Measurements from ENCODE around the gene SAGE1. TPM values are rescaled to one million over a fixed set of nuclear protein-coding genes. Genes with fewer than 3 reads are reported as not detected.
"Not testable (repeated sequence)": the region's sequence is repeated elsewhere in the genome, so short reads cannot be mapped to it uniquely, and the experiment has no call there.

Gene SAGE1
- total RNA-seq, 1 donor from 2014 or later = not detected

GRCh38 chrX:135888976-135889375, 4.5 kb upstream of the SAGE1 start:
- not testable (repeated sequence) for H3K27me3 ChIP-seq (ENCODE audit: insufficient read depth, low read length); H4K20me1 ChIP-seq (ENCODE audit: insufficient read depth, low read length); H3K9me3 Mint-ChIP-seq (ENCODE audit: unreplicated experiment); H3K27ac Mint-ChIP-seq (ENCODE audit: unreplicated experiment); H3K4me1 Mint-ChIP-seq (ENCODE audit: low read depth, unreplicated experiment); H3K9me3 ChIP-seq (ENCODE audit: insufficient read depth, low read depth, low read length); H3K36me3 Mint-ChIP-seq (ENCODE audit: low read depth, unreplicated experiment); H3K36me3 ChIP-seq (ENCODE audit: insufficient read depth, low read length); H3K9ac ChIP-seq (ENCODE audit: low read length); DNase-seq (ENCODE audit: low read depth); H3K4me2 ChIP-seq (ENCODE audit: low read length); H3K4me3 Mint-ChIP-seq (ENCODE audit: unreplicated experiment); H3K27ac ChIP-seq (ENCODE audit: low read depth, low read length); H2AFZ ChIP-seq (ENCODE audit: low read depth, low read length); H3K27me3 Mint-ChIP-seq (ENCODE audit: low read depth, unreplicated experiment); H3K4me1 ChIP-seq (ENCODE audit: insufficient read depth, low read length); FAIRE-seq; H3K79me2 ChIP-seq (ENCODE audit: insufficient read depth, low read length); H3K4me3 ChIP-seq (ENCODE audit: insufficient read depth, low read depth, low read length)

- Mint-ChIP-seq H3K27me3 (ENCODE audit: low read depth, unreplicated experiment) (no peaks in the 10 kb centered on the region), H3K27ac (ENCODE audit: unreplicated experiment) (no peak overlapping the region), H3K9me3 (ENCODE audit: unreplicated experiment) (no peaks in the 10 kb centered on the region), H3K4me3 (ENCODE audit: unreplicated experiment) (no peak overlapping the region), H3K36me3 (ENCODE audit: low read depth, unreplicated experiment) (no peaks in the 10 kb centered on the region), H3K4me1 (ENCODE audit: low read depth, unreplicated experiment) (no peaks in the 10 kb centered on the region)
- Histone ChIP-seq H3K4me3 (ENCODE audit: insufficient read depth, low read depth, low read length) (no peak overlapping the region), H3K4me1 (ENCODE audit: insufficient read depth, low read length) (no peaks in the 10 kb centered on the region), H3K79me2 (ENCODE audit: insufficient read depth, low read length) (no peaks in the 10 kb centered on the region), H3K27ac (ENCODE audit: low read depth, low read length) (no peak overlapping the region), H3K36me3 (ENCODE audit: insufficient read depth, low read length) (no peaks in the 10 kb centered on the region), H4K20me1 (ENCODE audit: insufficient read depth, low read length) (no peaks in the 10 kb centered on the region), H3K9me3 (ENCODE audit: insufficient read depth, low read depth, low read length) (no peaks in the 10 kb centered on the region), H3K27me3 (ENCODE audit: insufficient read depth, low read length) (no peaks in the 10 kb centered on the region), H3K4me2 (ENCODE audit: low read length) (no peak overlapping the region), H2AFZ (ENCODE audit: low read depth, low read length) (no peak overlapping the region), H3K9ac (ENCODE audit: low read length) (no peak overlapping the region)
- no peak for FAIRE-seq
- no peak for TF ChIP-seq CTCF (IDR thresholded peaks at IDR 0.05; ENCODE audit: insufficient read depth, low read depth, low read length)
- TF ChIP-seq EZH2 (IDR thresholded peaks at IDR 0.05; ENCODE audit: insufficient read depth, low read length) = no peak
- DNase-seq (ENCODE audit: low read depth) = no peak
Measured at GRCh38 chrX:135890087-135890585, 3.4 kb upstream of the SAGE1 start.

- Mint-ChIP-seq H3K36me3 (ENCODE audit: low read depth, unreplicated experiment) (no peaks in the 10 kb centered on the region), H3K9me3 (ENCODE audit: unreplicated experiment) (no peaks in the 10 kb centered on the region)
Measured at GRCh38 chrX:135892781-135893180, 735 bp upstream of the SAGE1 start.

More at GRCh38 chrX:135892781-135893180, 735 bp upstream of the SAGE1 start:
- H3K9me3 ChIP-seq (ENCODE audit: insufficient read depth, low read depth, low read length) = no peaks in the 10 kb centered on the region
- no peaks in the 10 kb centered on the region for H3K27me3 ChIP-seq (ENCODE audit: insufficient read depth, low read length)
- Mint-ChIP-seq H3K4me3 (ENCODE audit: unreplicated experiment) (no peak overlapping the region), H3K4me1 (ENCODE audit: low read depth, unreplicated experiment) (no peaks in the 10 kb centered on the region), H3K27ac (ENCODE audit: unreplicated experiment) (no peak overlapping the region), H3K27me3 (ENCODE audit: low read depth, unreplicated experiment) (no peaks in the 10 kb centered on the region)
- DNase-seq (ENCODE audit: low read depth) (no peak), FAIRE-seq (no peak)
- H3K36me3 ChIP-seq (ENCODE audit: insufficient read depth, low read length) = no peaks in the 10 kb centered on the region
- no peak overlapping the region for H2AFZ ChIP-seq (ENCODE audit: low read depth, low read length)
- no peaks in the 10 kb centered on the region for H4K20me1 ChIP-seq (ENCODE audit: insufficient read depth, low read length)
- no peaks in the 10 kb centered on the region for H3K4me1 ChIP-seq (ENCODE audit: insufficient read depth, low read length)
- H3K9ac ChIP-seq (ENCODE audit: low read length) = no peak overlapping the region
- H3K4me2 ChIP-seq (ENCODE audit: low read length) = no peak overlapping the region
- no peak for TF ChIP-seq EZH2 (IDR thresholded peaks at IDR 0.05; ENCODE audit: insufficient read depth, low read length)
- TF ChIP-seq CTCF (IDR thresholded peaks at IDR 0.05; ENCODE audit: insufficient read depth, low read depth, low read length) = no peak
- no peak overlapping the region for H3K4me3 ChIP-seq (ENCODE audit: insufficient read depth, low read depth, low read length)
- H3K79me2 ChIP-seq (ENCODE audit: insufficient read depth, low read length) = no peaks in the 10 kb centered on the region
- no peak overlapping the region for H3K27ac ChIP-seq (ENCODE audit: low read depth, low read length)
